Type B pancreatic cell (in vitro differentiated cells): ENCODE results near the gene THSD4. TPM values are rescaled to one million over a fixed set of nuclear protein-coding genes. Genes with fewer than 3 reads are reported as not detected.

Experiments
- DNase-seq: peaks from one replicate; pipeline ENCODE4 v3.0.0; 2021; ENCODE audit warnings: mixed read lengths; ENCODE audit not compliant: unreplicated experiment; ENCODE audit errors: extremely low spot score
- H3K27ac Mint-ChIP-seq: 2 replicates; pipeline ENCODE4 v1.8.0; 2021; ENCODE audit warnings: mild to moderate bottlenecking, mixed read lengths
- H3K27me3 Mint-ChIP-seq: 2 replicates; pipeline ENCODE4 v1.8.0; 2021; ENCODE audit warnings: mixed read lengths
- H3K36me3 Mint-ChIP-seq: 2 replicates; pipeline ENCODE4 v1.8.0; 2021; ENCODE audit warnings: mixed read lengths
- H3K4me1 Mint-ChIP-seq: one replicate; pipeline ENCODE4 v1.8.0; 2021; ENCODE audit warnings: mixed read lengths; ENCODE audit not compliant: unreplicated experiment
- H3K4me3 Mint-ChIP-seq: 2 replicates; pipeline ENCODE4 v1.8.0; 2021; ENCODE audit warnings: mild to moderate bottlenecking, mixed read lengths
- H3K9me3 Mint-ChIP-seq: 2 replicates; pipeline ENCODE4 v1.8.0; 2021; ENCODE audit warnings: mixed read lengths
- total RNA-seq: library from RNA; stranded (reverse); gene quantifications from 2 replicates; pipeline ENCODE4 v1.2.1, GENCODE V29; 2021; ENCODE audit warnings: low replicate concordance
- TF ChIP-seq, protein P1 (sequence below): fragments of 200-600 bp; sonication (generic); conservative IDR thresholded peaks from 2 replicates; pipeline ENCODE4 v1.5.0; 2021; ENCODE audit warnings: antibody characterized with exemption, mild to moderate bottlenecking

Gene THSD4
- total RNA-seq, 1 donor from 2014 or later = 43.3 TPM

DNA sequence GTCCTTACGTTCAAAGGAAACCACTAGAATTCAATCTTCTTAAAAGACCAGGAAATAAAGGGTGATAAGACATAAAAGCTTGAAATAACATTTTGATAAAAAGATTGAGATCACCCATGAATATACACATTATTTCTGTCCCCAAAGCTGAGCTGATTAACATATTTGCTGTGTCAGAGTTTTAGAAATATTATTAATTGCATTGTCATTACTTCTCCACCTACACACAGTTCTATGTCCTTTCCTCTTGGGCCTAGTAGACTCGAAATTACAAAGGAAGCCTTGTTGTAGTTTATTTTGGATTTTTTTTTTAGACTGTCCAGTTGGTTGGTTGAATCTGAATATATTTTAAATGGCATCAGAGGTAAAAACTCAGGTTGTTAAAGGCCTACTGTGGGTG is 614.0 kb downstream of the THSD4 start:
- Mint-ChIP-seq H3K27ac (no peak overlapping the region), H3K27me3 (no peaks in the 10 kb centered on the region), H3K4me1 (peaks cover 16% of the 10 kb centered on the region), H3K36me3 (peaks cover 4% of the 10 kb centered on the region), H3K9me3 (no peaks in the 10 kb centered on the region), H3K4me3 (no peak overlapping the region)
- TF ChIP-seq, protein P1, sequence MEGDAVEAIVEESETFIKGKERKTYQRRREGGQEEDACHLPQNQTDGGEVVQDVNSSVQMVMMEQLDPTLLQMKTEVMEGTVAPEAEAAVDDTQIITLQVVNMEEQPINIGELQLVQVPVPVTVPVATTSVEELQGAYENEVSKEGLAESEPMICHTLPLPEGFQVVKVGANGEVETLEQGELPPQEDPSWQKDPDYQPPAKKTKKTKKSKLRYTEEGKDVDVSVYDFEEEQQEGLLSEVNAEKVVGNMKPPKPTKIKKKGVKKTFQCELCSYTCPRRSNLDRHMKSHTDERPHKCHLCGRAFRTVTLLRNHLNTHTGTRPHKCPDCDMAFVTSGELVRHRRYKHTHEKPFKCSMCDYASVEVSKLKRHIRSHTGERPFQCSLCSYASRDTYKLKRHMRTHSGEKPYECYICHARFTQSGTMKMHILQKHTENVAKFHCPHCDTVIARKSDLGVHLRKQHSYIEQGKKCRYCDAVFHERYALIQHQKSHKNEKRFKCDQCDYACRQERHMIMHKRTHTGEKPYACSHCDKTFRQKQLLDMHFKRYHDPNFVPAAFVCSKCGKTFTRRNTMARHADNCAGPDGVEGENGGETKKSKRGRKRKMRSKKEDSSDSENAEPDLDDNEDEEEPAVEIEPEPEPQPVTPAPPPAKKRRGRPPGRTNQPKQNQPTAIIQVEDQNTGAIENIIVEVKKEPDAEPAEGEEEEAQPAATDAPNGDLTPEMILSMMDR = no peak
- DNase-seq = no peak

DNA sequence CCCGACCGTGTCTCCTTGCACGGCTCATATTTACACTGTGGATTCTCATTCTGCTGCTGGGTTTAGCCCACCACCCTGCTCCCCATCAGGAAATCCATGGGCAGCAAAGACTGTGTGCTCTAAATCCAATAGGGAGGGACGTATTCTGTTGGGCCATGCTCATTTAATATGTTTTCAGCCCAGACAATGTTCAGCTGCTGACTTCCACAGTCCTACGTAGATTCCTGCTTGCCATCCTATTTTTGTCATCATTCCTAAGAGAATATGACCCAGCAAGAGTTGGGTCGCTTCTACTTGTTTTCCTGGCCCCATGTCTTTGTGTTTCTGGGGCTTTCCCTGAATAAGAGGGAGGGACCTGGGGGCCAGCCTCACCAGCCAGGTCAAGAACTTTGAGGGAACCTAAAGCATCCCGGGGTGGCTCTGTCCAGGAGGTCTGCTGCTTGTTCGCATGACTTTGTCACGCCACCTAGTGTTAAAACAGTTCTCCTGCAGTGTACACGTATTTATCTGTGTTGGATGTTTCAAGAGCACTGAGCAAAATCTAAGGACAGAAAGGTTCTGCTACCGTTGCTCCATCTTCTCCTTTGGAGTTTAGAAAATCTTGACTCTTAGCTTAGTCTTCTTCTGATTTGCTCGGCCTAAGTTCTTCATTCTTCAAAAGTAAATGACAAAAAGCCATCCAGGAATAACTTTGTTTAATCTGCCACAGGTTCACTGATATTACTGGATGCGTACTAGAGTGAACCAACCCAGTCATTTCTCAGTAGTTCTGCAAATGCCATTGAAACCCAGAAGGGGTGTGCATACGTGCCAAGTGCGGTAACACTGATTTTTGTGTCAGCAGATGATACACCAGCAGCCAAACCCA is 615.2 kb downstream of the THSD4 start:
- TF ChIP-seq, protein P1 = peak; percentile 83
- Mint-ChIP-seq H3K36me3 (peaks cover 4% of the 10 kb centered on the region), H3K4me1 (peaks cover 11% of the 10 kb centered on the region), H3K9me3 (no peaks in the 10 kb centered on the region), H3K27ac (no peak overlapping the region), H3K4me3 (no peak overlapping the region), H3K27me3 (no peaks in the 10 kb centered on the region)
- DNase-seq = no peak

DNA sequence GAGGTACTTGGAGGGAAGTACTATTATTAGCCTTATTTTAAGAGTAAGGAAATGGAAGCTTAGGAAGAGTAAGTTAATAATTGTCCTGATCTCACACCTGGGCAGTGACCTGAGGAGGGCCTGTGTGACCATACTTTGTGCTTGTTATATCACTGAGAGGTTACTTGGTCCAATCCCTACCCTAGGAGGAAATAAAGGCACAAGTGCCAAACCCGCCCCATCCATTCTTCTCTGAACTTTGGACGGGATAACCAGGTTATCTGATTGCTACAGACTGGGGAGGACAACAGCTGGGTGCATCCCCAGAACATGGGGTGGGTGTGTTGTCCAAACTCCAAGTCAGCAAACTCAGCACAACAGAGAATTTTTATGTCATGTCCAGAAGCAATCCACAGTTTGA is 617.4 kb downstream of the THSD4 start:
- H3K27me3 Mint-ChIP-seq = no peaks in the 10 kb centered on the region
- no peak overlapping the region for H3K27ac Mint-ChIP-seq
- TF ChIP-seq, protein P1 = no peak
- no peak for DNase-seq
- no peak overlapping the region for H3K4me3 Mint-ChIP-seq
- peaks cover 4% of the 10 kb centered on the region for H3K36me3 Mint-ChIP-seq
- peaks cover 10% of the 10 kb centered on the region for H3K4me1 Mint-ChIP-seq
- no peaks in the 10 kb centered on the region for H3K9me3 Mint-ChIP-seq

DNA sequence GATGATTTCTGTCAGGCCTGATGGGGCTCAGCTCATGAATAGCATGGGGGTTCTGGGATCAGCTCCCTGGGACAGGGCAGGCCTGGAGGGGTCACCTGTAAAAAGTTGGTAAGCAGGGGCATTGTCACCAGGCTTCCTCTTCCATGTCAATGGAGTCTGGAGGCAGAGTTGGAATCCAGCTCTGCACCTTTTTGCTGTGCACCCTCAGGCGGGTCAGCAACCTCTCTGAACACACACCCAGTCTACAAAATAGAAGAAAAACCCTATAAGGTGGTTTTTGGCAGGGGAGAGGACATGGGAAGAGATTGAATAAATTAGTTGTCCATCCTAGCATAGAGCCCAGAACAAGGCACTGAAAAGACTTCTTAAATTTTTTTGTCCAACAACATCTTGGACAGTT is 617.9 kb downstream of the THSD4 start:
- TF ChIP-seq, protein P1 = no peak
- no peak overlapping the region for H3K27ac Mint-ChIP-seq
- peaks cover 10% of the 10 kb centered on the region for H3K4me1 Mint-ChIP-seq
- no peak overlapping the region for H3K4me3 Mint-ChIP-seq
- H3K27me3 Mint-ChIP-seq = no peaks in the 10 kb centered on the region
- H3K9me3 Mint-ChIP-seq = no peaks in the 10 kb centered on the region
- DNase-seq = no peak
- peaks cover 4% of the 10 kb centered on the region for H3K36me3 Mint-ChIP-seq

DNA sequence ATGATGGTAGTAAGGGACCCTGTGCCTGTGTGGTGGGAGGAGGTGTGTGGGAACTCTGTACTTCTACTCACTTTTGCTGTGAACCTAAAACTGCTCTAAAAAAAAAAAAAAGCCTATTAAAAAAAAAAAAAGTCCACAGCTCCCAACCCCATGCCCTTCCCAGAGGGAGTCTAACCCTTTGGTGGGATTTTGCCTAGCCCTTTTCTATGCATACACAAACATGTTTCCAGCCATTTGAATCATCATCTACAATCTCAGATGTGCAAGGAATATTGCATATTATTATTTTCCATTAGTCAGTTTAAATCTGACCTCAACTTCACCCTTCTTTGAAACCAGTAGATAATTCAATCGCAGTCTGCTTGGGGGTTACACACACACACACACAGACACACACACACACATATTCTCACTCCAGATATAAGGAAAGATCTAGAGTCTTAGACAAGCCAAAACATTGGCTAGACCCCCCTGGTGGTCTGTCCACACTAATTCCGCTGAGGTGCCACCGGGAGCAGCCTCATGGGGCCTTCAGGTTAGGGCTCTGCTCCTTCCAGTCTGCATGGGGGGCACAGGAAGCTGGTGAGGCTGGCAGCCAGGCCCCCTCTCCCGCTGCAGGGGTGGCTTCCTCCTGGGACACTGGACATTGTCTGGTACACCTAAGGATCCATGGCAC is 619.6 kb downstream of the THSD4 start:
- DNase-seq = no peak
- Mint-ChIP-seq H3K4me3 (no peak overlapping the region), H3K9me3 (no peaks in the 10 kb centered on the region), H3K4me1 (peaks cover 6% of the 10 kb centered on the region), H3K36me3 (peaks cover 4% of the 10 kb centered on the region), H3K27me3 (no peaks in the 10 kb centered on the region), H3K27ac (no peak overlapping the region)
- TF ChIP-seq, protein P1 = no peak
